A673 (cell line): ENCODE data around the gene HSPA1A. TPM values are rescaled to one million over a fixed set of nuclear protein-coding genes. Genes with fewer than 3 reads are reported as not detected.
"Not testable (repeated sequence)": the region's sequence is repeated elsewhere in the genome, so short reads cannot be mapped to it uniquely, and the experiment has no call there.

ENCODE experiments used
- BruUV-seq: library from RNA; stranded (reverse); fragments of 400-500 nt; replicated peaks from 2 replicates; lab custom pipeline; 2021; lab: Mats Ljungman, UMichigan
- CTCF ChIA-PET: fragments of 300-600 bp; sonication (Branson Sonifier 250); formaldehyde crosslinking; loops from one replicate; lab custom pipeline; 2022; ENCODE audit warnings: antibody characterized with exemption; lab: Charles Lee
- POLR2A ChIA-PET: fragments of 300-600 bp; sonication (Branson Sonifier 250); formaldehyde crosslinking; loops from one replicate; lab custom pipeline; 2022; ENCODE audit warnings: antibody characterized with exemption; ENCODE audit not compliant: low non-redundant PET; lab: Charles Lee
- DNase-seq: peaks from one replicate; pipeline ENCODE4 v3.0.0-alpha.2; 2015; ENCODE audit warnings: low spot score
- H3K27ac ChIP-seq: fragments of 200-600 bp; sonication (generic); 2 replicates; pipeline ENCODE4 v1.5.1; 2016; ENCODE audit warnings: mixed run types, low read depth, mild to moderate bottlenecking, mixed read lengths, antibody characterized with exemption, low read length; ENCODE audit not compliant: poor library complexity, severe bottlenecking
- H3K27me3 ChIP-seq: fragments of 200-600 bp; sonication (generic); replicated peaks from 2 replicates; pipeline ENCODE4 v1.6.1; 2017; ENCODE audit warnings: mixed run types, low read depth, mild to moderate bottlenecking, mixed read lengths, antibody characterized with exemption, low read length; ENCODE audit not compliant: insufficient read depth, poor library complexity
- H3K36me3 ChIP-seq: fragments of 200-600 bp; sonication (generic); 2 replicates; pipeline ENCODE4 v1.6.1; 2016; ENCODE audit warnings: mixed run types, mild to moderate bottlenecking, mixed read lengths, antibody characterized with exemption, low read length; ENCODE audit not compliant: insufficient read depth, poor library complexity, severe bottlenecking
- H3K4me1 ChIP-seq: fragments of 200-600 bp; sonication (generic); 2 replicates; pipeline ENCODE4 v1.6.1; 2017; ENCODE audit warnings: mixed run types, mild to moderate bottlenecking, mixed read lengths, antibody characterized with exemption, low read length; ENCODE audit not compliant: insufficient read depth, poor library complexity, severe bottlenecking
- H3K4me3 ChIP-seq: fragments of 200-600 bp; sonication (generic); 2 replicates; pipeline ENCODE4 v1.5.1; 2016; ENCODE audit warnings: low read depth, mixed run types, mild to moderate bottlenecking, mixed read lengths, low read length; ENCODE audit not compliant: poor library complexity, severe bottlenecking
- H3K9me3 ChIP-seq: fragments of 200-600 bp; sonication (generic); 2 replicates; pipeline ENCODE4 v1.6.1; 2016; ENCODE audit warnings: mixed run types, low read depth, mild to moderate bottlenecking, mixed read lengths, antibody characterized with exemption, low read length; ENCODE audit not compliant: poor library complexity, severe bottlenecking
- EZH2 ChIP-seq: fragments of 200-600 bp; sonication (generic); IDR thresholded peaks from 2 replicates; pipeline ENCODE4 v1.6.1; 2017; ENCODE audit warnings: borderline replicate concordance, low read depth, mild to moderate bottlenecking, mixed read lengths, antibody characterized with exemption, low read length; ENCODE audit not compliant: poor library complexity, severe bottlenecking
- intact Hi-C: fragments of 100-400 bp; cut with micrococcal nuclease; formaldehyde crosslinking; loops from one replicate; pipeline ENCODE4 v1.10.0; 2022; ENCODE audit not compliant: unreplicated experiment
- total RNA-seq: library from RNA; stranded (reverse); gene quantifications from 2 replicates; pipeline ENCODE4 v1.2.3, GENCODE V29; 2021
- TF ChIP-seq, protein P1 (sequence below): fragments of 300-800, 200-600 bp; sonication (generic); conservative IDR thresholded peaks from 2 replicates; pipeline ENCODE4 v1.5.1; 2017; ENCODE audit warnings: low read depth, mild to moderate bottlenecking, antibody characterized with exemption, low read length, moderate library complexity, mixed read lengths

The HSPA1A gene
- total RNA-seq, 1 experiment from 2014 or later, result 129 TPM

DNA sequence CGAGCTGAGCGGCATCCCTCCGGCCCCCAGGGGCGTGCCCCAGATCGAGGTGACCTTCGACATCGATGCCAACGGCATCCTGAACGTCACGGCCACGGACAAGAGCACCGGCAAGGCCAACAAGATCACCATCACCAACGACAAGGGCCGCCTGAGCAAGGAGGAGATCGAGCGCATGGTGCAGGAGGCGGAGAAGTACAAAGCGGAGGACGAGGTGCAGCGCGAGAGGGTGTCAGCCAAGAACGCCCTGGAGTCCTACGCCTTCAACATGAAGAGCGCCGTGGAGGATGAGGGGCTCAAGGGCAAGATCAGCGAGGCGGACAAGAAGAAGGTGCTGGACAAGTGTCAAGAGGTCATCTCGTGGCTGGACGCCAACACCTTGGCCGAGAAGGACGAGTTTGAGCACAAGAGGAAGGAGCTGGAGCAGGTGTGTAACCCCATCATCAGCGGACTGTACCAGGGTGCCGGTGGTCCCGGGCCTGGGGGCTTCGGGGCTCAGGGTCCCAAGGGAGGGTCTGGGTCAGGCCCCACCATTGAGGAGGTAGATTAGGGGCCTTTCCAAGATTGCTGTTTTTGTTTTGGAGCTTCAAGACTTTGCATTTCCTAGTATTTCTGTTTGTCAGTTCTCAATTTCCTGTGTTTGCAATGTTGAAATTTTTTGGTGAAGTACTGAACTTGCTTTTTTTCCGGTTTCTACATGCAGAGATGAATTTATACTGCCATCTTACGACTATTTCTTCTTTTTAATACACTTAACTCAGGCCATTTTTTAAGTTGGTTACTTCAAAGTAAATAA lies 2.0 kb downstream of the HSPA1A start:
- peaks cover 14% of the 10 kb centered on the region for H3K4me1 ChIP-seq
- H3K36me3 ChIP-seq, H3K27me3 ChIP-seq, DNase-seq, CTCF ChIA-PET, intact Hi-C loops, POLR2A ChIA-PET, H3K9me3 ChIP-seq: not testable (repeated sequence)
- H3K27ac ChIP-seq, result peak overlapping the region; percentile 12
- TF ChIP-seq, protein P1, sequence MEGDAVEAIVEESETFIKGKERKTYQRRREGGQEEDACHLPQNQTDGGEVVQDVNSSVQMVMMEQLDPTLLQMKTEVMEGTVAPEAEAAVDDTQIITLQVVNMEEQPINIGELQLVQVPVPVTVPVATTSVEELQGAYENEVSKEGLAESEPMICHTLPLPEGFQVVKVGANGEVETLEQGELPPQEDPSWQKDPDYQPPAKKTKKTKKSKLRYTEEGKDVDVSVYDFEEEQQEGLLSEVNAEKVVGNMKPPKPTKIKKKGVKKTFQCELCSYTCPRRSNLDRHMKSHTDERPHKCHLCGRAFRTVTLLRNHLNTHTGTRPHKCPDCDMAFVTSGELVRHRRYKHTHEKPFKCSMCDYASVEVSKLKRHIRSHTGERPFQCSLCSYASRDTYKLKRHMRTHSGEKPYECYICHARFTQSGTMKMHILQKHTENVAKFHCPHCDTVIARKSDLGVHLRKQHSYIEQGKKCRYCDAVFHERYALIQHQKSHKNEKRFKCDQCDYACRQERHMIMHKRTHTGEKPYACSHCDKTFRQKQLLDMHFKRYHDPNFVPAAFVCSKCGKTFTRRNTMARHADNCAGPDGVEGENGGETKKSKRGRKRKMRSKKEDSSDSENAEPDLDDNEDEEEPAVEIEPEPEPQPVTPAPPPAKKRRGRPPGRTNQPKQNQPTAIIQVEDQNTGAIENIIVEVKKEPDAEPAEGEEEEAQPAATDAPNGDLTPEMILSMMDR, result peak; percentile 32; the same call in 1 of the 2 replicates
- peak overlapping the region; percentile 50 for H3K4me3 ChIP-seq
- BruUV-seq, result TSS peak; percentile 73

DNA sequence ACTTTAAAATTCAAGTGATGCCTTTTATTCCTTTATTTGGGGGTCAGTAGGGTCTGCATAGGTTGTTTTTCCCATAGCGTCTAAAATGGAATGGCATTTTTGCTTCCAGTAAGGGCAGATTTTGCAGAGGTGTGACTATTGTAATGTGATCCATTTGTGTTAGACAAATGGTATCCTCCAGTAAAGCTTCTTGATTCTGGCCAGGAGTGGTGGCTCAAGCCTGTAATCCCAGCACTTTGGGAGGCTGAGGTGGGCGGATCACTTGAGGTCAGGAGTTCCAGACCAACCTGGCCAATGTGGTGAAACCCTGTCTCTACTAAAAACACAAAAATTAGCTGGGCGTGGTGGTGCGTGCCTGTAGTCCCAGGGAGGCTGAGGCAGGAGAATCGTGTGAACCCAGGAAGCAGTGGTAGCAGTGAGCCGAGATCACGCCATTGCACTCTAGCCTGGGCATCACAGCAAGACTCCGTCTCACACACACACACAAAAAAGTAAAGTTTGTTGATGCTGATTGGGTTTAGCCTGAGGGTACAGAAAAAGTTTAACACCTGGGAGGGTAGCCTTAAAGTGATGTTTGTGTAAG lies 2.7 kb downstream of the HSPA1A start:
- H3K36me3 ChIP-seq, intact Hi-C loops, H3K27me3 ChIP-seq, H3K9me3 ChIP-seq, CTCF ChIA-PET, BruUV-seq, POLR2A ChIA-PET, DNase-seq: not testable (repeated sequence)
- Histone ChIP-seq H3K4me3 (peak overlapping the region; percentile 50), H3K27ac (peak overlapping the region; percentile 12), H3K4me1 (peaks cover 14% of the 10 kb centered on the region)

DNA sequence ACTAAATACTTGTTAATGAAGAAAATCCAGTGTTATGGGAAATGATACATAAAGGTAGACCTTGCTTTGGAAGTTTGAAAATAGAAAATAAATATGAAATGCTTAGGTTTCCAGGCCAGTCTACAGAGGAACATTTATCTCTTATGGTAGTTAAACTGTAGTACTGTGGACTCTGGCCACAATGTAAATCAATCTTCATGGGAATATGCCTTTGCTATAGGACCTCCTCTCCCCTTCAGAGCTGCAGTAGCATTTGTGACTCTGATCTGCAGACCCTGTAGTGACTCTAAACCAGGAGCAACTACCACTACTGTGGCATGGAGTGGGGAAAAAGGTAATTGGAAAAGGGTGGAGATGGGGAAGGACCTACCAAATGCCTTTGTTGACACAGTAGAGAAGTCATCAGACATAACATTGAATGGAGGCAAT lies 4.5 kb downstream of the HSPA1A start:
- no peaks in the 10 kb centered on the region for H3K9me3 ChIP-seq
- intact Hi-C loops, result no loop called here
- H3K4me3 ChIP-seq, result no peak overlapping the region
- ChIA-PET POLR2A (interaction anchor here (0.7 kb wide), 1 partner anchor 117 kb away, joined by 6 read pairs; the partner anchor contains the start of gene ABHD16A), CTCF (no interaction called here)
- BruUV-seq, result no TSS peak
- no peaks in the 10 kb centered on the region for H3K36me3 ChIP-seq
- no peak for DNase-seq
- no peak overlapping the region for H3K27ac ChIP-seq
- H3K27me3 ChIP-seq, result no peaks in the 10 kb centered on the region
- no peak for TF ChIP-seq EZH2
- TF ChIP-seq, protein P1, result no peak
- H3K4me1 ChIP-seq, result peaks cover 7% of the 10 kb centered on the region

DNA sequence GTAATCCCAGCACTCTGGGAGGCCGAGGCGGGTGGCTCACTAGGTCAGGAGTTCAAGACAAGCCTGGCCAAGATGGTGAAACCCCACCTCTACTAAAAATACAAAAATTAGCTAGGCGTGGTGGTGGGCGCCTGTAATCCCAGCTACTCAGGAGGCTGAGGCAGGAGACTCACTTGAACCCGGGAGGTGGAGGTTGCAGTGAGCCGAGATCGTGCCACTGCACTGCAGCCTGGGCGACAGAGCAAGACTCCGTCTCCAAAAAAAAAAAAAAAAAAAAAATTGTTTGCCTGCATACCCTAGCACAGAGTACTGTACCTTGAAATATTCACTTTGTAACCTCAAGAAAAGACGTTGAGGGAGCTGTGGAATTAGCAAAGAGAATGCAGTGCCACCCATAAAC lies 5.1 kb downstream of the HSPA1A start:
- intact Hi-C loops, result not testable (repeated sequence)

More for the DNA sequence above, 5.1 kb downstream of the HSPA1A start:
- H3K27ac ChIP-seq, H3K36me3 ChIP-seq, CTCF ChIA-PET, H3K27me3 ChIP-seq, DNase-seq, H3K4me3 ChIP-seq, H3K9me3 ChIP-seq, H3K4me1 ChIP-seq, BruUV-seq: not testable (repeated sequence)
- POLR2A ChIA-PET, result interaction anchor here (0.7 kb wide), 1 partner anchor 117 kb away, joined by 6 read pairs; the partner anchor contains the start of gene ABHD16A
